Measurements from ENCODE around the gene PRTFDC1.
"Not testable (repeated sequence)": the region's sequence is repeated elsewhere in the genome, so short reads cannot be mapped to it uniquely, and the experiment has no call there.

PRTFDC1 gene

DNA sequence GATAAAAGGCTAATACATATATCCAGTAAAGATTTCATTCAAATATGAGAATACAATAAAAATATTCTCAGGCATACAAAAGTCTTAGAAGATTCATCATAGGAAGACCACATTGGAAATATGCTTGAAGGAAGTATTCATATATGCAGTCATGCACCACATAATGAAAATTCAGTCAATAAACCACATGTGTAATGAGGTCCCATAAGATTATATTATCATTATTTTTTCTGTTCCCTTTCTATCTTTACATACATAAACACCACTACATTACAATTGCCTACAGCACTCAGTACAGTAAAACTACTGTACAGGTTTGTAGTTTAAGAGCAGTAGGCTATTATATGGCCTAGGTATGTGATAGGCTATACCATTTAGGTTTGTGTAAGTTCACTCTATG, 111.6 kb downstream of the PRTFDC1 start:
- no peak for DNase-seq

DNA sequence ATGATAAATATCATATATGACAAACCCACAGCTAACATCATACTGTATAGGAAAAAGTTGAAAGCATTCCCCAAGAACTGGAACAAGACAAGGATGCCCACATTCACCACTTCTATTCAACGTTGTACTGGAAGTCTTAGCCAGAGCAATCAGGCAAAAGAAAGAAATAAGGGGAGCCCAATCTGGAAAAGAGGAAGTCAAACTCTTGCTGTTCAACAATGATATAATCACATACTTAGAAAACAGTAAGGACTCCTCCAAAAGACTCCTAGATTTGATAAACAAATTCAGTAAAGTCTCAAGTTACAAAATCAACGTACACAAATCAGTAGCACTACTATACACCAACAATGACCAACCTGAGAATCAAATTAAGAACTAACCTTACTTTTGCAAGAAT, 114.6 kb downstream of the PRTFDC1 start:
- not testable (repeated sequence) for DNase-seq

DNA sequence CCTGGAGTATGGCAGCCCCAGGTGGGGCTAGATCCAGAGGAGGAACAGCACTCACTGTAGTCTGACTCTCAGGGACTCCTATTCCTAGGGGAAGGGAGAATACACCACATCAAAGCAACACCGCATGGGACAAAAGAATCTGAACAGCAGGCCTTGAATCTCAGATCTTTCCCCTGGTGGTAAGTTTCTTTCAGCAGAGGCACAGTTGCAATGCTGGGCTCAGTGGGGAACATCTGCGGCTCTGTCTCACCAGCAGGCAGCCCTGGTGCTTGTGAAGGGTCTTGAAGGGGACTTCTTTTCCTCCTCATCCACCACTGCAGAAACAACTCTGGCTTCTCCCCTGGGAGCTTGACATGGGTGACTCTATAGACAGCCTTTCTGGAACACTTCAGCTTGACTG, 117.5 kb downstream of the PRTFDC1 start:
- no peak for DNase-seq

DNA sequence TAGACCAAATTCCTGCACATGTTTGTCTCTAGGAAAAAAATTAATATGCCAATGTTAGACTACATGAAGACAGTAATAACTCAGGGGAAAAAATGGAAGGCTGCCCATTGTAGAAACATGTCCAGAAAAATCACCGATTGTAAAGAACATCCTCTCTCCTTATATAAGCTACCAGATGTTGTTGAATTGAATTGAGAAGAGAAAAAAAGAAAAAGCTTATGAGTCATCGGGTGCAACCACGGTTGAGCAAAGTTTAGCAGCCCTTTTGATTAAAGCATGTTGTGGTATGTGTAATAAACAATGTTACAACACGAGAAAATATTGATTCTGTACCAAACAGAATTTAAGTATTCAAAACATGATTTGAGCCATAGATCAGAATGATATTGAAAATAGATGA, 126.4 kb downstream of the PRTFDC1 start:
- no peak for DNase-seq

DNA sequence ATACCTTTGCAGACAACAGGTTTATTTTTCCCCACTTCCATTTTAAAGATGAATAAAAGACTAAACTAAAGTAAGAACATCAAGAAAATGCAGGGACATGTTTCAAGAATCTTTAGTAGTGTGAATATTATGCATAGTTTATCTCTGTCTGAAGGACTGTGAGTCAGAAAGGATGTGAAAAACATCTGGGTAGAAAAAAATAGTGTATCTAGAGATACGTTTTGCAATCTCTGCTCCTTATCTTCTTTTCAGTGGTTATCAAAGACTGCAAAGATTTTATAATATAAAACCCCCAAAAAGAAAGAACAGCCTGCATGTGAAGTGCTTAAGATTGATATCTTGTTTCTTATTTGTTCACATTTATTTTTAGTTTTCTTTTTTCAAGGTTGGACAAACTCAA, 126.9 kb downstream of the PRTFDC1 start:
- DNase-seq = no peak

DNA sequence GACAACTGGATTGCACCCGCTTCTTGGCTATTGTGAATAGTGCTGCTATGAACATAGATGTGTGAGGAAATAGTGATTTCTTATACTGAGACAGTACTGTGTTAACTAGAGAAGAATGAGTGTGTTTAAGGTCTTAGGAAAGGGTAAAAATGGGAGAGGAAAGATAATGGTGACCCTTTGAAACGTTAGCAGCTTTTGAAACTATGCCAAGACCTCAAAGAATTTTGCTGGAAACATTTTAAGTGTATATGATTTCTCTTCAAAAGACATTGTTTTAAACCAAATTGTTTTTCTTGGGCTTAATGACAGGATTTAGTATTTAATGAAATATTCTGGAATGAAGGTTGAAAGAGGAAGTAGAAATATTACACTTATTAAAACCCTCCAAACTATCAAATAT, 127.9 kb downstream of the PRTFDC1 start:
- no peak for DNase-seq

DNA sequence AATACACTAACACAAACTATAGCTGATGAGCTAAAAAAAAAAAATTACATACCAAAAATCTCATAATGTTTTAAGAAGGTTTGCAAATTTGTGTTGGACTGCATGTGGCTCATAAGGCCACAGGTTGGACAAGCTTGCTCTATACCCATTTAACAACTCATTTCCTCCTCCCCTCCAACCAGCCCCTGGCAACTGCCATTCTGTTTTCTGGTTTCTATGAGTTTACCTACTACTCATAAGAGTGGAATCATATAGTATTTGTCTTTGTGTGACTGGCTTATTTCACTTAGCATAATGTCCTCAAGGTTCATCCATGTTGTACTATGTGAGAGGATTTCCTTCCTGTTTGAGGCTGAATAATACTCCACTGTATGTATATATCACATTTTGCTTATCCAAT, 128.3 kb downstream of the PRTFDC1 start:
- DNase-seq = no peak

DNA sequence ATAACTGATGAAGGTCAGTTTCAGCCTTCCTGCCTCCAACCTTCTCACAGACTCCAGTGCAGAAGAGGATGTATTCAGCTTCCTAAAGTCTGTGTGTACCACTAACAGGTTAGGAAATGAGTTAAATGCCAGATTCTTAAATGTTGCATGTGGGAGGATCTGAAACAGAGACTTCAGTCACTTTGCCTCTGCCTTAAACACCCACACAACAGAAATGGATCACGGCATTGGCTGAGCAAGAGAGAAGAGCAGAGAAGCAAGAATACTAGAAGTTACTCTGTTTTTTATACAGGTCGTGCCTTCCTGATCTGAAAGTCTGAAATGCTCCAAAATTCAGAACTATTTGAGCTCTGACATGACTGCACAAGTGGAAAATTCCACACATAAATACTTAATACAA, 129.8 kb downstream of the PRTFDC1 start:
- no peak for DNase-seq

DNA sequence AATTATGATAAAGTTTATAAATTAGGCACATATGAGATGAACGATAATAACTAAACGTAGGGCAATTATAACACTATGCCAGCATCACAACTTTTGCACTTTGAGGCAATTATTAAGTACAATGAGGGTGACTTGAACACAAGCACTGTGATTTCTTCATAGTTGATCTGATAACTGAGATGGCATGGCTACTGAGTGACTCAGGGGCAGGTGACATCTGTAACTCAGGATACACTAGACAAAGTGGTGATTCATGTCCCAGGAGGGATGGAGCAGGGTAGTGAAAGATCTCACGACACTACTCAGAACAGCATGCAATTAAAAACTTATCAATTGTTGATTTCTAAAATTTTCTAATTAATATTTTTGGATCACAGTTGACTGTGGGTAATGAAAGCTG, 130.4 kb downstream of the PRTFDC1 start:
- no peak for DNase-seq

DNA sequence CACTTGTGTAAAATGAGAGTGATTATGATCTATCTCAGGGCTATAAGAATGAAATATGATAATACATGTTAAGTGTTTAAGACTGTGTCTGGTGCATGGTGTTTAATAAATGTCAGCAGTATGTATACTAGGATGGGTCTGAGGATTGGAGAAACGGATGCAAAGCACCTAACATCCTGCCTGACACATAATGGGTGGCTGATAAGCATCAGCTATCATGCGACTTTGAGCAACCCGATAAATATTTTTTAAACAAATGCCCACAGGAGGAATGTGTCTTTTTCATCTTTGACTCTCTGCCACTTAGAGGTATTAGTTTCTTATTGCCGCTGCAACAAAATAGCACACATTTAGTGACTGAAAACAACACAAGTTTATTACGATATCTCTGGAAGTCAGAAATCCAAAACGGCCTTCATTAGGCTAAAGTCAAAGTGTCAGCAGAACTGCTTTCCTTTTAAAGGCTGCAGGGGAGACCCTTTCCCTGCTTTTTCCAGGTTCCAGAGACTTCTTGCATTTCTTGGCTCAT, 135.5 kb downstream of the PRTFDC1 start:
- DNase-seq = no peak

DNA sequence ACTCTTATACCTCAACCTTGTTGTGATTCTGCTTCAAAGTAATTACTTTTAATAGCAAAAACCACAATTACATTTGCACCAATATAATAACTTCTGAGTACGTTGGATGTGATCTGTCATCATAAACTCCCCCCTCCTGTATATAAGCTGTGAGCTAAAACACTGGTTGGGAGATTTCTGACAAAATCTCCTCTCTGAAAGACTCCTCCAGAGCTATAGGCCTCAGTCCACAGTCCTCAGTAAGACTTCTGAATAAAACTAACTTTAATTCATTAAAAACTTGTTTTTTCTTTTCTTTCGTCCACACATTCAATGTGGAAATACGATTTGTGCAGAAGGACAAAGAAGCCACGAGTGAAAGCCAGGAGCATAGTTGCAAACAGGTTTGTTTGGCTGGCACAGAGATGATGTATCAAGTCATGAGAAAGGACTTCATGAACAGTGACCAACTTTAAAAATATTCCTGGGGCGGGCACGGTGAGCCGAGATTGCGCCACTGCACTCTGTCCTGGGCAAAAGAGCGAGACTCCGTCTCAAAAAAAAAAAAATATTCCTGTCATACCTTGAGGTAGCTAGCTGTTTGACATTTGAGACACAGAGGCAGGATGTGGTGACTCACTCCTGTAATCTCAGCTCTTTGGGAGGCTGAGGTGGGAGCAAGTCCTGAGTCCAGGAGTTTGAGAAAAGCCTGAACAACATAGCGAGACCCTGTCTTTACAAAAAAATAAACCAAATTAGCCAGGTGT, 137.7 kb downstream of the PRTFDC1 start:
- DNase-seq = no peak

DNA sequence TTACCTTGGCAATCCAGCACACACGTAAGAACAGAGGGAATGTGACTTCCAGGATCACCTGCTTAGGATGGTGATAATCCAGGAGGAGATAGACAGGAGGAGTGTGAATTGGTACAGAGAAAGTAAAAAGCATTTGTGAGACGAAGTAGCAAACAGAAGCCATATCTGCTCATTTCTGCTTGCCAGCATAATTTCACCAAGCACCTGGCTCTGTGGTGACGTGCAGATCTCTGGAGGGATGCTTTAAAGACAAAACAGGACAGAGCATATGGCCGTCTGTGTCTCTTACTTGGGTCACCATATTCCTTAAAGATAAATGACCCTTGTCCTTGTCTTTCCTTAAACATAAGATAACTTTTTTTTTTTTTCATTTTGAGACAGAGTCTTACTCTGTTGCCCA, 138.6 kb downstream of the PRTFDC1 start:
- no peak for DNase-seq

DNA sequence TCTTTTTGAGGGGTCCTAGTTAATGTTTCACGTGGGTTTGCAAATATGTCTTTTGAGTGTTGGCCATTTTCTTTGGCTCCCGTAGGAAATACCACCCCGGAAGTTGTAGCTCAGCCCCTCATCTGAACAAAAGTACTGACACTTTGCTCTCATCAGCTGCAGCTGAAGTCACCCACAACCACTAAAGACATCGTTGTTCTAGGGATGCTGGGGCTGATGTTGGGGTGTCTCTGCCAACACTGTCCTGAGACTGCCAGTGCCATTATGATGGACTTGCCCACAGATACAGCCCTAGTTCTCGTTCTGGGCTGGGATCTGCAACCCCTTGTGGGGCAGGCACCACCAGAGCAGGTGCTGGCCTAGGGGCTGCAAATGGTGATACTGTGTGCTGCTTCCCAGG, 146.1 kb downstream of the PRTFDC1 start:
- DNase-seq = no peak

DNA sequence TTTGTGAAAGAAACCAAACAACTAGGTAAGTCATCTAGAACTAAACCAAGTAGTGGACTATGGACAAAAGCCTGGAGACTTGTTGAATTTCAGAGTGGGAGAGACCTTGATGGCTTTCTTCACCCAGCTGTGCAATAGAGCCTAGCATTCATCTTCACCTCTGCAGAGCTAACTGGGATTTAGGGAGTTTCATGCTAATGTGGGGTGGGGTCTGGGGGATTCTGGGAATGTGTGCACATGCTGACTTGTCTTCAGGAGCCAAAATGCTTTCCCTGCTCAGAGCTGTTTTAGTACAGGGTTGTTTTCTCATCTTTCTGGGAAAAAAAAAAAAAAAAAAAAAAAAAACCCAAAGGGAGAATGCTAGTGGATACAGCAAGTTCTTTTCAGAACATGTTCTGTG, 147.4 kb downstream of the PRTFDC1 start:
- DNase-seq = no peak

DNA sequence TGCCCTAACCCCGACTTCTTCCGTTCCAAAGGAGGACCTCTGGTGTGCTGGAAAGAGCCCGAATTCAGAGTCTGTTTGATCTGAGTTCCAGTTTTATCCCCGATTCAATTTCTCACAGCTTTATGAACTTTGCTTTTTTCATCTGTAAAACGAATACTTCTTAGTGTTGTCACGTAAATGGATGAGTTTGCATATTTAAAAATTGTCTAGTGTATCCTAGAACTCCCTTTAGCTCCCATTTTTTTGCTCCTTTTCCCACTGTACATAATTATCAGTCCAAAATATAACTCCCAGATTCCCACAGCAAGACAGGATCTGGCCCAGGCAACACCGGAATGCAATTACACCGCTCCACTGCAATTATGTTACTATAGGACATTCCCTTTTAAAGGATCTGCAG, 148.0 kb downstream of the PRTFDC1 start:
- no peak for DNase-seq

DNA sequence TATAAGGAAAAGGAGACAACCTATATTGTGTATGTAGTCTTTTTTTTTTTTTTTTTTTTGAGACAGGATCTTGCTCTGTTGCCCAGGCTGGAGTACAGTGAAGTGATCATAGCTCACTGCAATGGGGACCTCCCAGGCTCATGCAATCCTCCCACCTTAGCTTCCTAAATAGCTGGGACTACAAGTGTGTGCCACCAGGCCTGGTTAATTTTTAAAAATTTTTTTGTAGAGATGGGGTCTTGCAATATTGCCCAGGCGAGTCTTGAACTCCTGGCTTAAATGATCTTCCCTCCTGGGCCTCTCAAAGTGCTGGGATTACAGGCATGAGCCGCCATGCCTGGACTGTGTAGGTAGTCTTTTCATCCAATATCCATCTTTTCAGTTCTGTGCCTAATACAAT, 150.0 kb downstream of the PRTFDC1 start:
- DNase-seq = no peak

DNA sequence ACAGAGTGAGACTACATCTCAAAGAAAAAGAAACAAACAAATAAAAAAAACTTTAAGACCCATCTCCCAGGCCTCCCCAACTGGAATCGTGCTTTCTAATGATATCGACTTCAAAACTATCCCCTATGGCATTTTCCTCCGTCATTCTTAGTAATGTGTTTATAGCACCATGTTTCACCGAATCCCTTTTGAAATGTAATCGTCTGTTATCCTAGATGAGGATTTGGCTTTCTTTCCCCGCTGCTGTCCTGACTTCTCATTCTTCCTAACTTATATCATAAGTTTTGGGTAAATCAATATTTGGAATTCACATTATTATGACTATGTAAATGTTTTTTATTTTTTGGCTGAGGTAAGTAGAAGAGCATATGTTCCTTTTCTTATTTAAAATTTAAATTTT, 151.5 kb downstream of the PRTFDC1 start:
- no peak for DNase-seq

Data from GDM1 (cell line).